Measurements from ENCODE around the gene HMG20B.

DNA sequence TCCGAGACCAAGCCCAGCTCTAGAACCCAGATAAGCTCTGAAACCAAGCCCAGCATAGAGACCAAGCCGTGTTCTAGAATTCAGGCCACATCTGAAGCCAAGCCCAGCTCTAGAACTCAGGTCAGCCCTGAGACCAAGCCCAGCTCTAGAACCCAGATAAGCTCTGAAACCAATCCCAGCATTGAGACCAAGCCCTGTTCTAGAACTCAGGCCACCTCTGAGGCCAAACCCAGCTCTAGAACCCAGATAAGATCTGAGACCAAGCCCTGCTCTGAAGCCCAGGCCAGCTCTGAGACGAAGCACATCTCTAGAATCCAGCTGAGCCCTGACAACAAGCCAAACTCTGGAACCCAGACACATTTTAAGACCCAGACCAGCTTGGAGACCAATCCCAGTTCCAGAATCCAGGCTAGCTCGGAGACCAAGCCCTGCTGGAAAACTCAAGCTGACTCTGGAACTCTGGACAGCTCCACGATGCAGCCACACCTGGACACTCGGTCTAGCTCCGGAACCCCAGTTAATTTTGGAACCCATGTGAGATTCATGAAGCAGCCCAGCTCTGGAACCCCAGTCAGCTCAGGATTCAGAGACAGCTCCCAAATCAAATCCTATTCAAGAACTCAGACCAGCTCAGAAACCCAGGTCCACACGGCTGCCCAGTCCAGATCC lies 18.4 kb downstream of the HMG20B start:
- TF ChIP-seq RAD21 (IDR thresholded peaks at IDR 0.05; ENCODE audit: low read depth), result no peak
- TF ChIP-seq, protein P1, sequence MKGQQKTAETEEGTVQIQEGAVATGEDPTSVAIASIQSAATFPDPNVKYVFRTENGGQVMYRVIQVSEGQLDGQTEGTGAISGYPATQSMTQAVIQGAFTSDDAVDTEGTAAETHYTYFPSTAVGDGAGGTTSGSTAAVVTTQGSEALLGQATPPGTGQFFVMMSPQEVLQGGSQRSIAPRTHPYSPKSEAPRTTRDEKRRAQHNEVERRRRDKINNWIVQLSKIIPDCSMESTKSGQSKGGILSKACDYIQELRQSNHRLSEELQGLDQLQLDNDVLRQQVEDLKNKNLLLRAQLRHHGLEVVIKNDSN (IDR thresholded peaks at IDR 0.05), result no peak
